Esophagus squamous epithelium (tissue), 5 donors: Measurements from ENCODE around the gene ADAM10. TPM values are rescaled to one million over a fixed set of nuclear protein-coding genes. Genes with fewer than 3 reads are reported as not detected.
A peak's percentile ranks its signal among the peaks of the same experiment; 100 is the strongest.

Source experiments
- DNase-seq: peaks from one replicate; lab custom pipeline; 2025; lab: John Stamatoyannopoulos, UW
- H3K27ac ChIP-seq, 4 donors: fragments of 200-600 bp; sonication (generic); one replicate each; pipeline ENCODE4 v1.5.1; 2016 to 2019; ENCODE audit warnings: mild to moderate bottlenecking in 1 of 4
- H3K27me3 ChIP-seq, 4 donors: fragments of 200-600 bp; sonication (generic); 1 replicate in 3 of 4; 2 replicates in 1 of 4; pipeline versions ENCODE4 v1.5.1 to v1.6.0; 2017 to 2021; ENCODE audit warnings: antibody characterized with exemption in 1 of 4
- H3K36me3 ChIP-seq, 3 donors: fragments of 200-600 bp; sonication (generic); one replicate each; pipeline ENCODE4 v1.5.1; 2016 to 2019
- H3K4me1 ChIP-seq, 3 donors: fragments of 200-600 bp; sonication (generic); one replicate each; pipeline ENCODE4 v1.5.1; 2017 to 2019
- H3K4me3 ChIP-seq, 4 donors: fragments of 200-600 bp; sonication (generic); 1 replicate in 3 of 4; 2 replicates in 1 of 4; pipeline ENCODE4 v1.5.1; 2016 to 2019; ENCODE audit warnings: mild to moderate bottlenecking in 2 of 4, moderate library complexity in 1 of 4
- H3K9me3 ChIP-seq, 3 donors: fragments of 200-600 bp; sonication (generic); one replicate each; pipeline ENCODE4 v1.5.1; 2016 to 2019
- POLR2A ChIP-seq, 4 donors: fragments of 450-650 bp; IDR thresholded peaks; one replicate each; pipeline ENCODE4 v1.6.1; 2017; ENCODE audit warnings: antibody characterized with exemption in 4 of 4, mild to moderate bottlenecking in 4 of 4, moderate library complexity in 3 of 4
- WGBS, 2 donors: methylation state at CpG; one replicate each; pipeline ENCODE4 v1.1.5; 2018; 5-methylcytosine and 5-hydroxymethylcytosine counted together
- intact Hi-C: fragments of 100-400 bp; cut with DNase I; formaldehyde crosslinking; loops from one replicate; pipeline ENCODE4 v1.15.0; 2022
- total RNA-seq, 4 donors: library from RNA; depleted of rRNA; stranded (reverse); fragments of >200 nt; gene quantifications; one replicate each; pipeline ENCODE4 v1.1.0, GENCODE V29; 2016
- TF ChIP-seq, protein P1 (sequence below), 6 experiments: fragments of 450-650 bp in 4 of 6; fragments of 200-600 bp in 2 of 6; sonication (generic) in 2 of 6; IDR thresholded peaks; one replicate each; pipeline ENCODE4 v1.5.1; 2016 to 2019; ENCODE audit warnings: antibody characterized with exemption in 6 of 6, mild to moderate bottlenecking in 4 of 6, moderate library complexity in 4 of 6
- donor health status: DM: yes; HTN: yes; CAD: no.

The ADAM10 gene
- total RNA-seq, 4 donors from 2014 or later, result 34.3 to 61.3 (median 52.8) TPM

DNA sequence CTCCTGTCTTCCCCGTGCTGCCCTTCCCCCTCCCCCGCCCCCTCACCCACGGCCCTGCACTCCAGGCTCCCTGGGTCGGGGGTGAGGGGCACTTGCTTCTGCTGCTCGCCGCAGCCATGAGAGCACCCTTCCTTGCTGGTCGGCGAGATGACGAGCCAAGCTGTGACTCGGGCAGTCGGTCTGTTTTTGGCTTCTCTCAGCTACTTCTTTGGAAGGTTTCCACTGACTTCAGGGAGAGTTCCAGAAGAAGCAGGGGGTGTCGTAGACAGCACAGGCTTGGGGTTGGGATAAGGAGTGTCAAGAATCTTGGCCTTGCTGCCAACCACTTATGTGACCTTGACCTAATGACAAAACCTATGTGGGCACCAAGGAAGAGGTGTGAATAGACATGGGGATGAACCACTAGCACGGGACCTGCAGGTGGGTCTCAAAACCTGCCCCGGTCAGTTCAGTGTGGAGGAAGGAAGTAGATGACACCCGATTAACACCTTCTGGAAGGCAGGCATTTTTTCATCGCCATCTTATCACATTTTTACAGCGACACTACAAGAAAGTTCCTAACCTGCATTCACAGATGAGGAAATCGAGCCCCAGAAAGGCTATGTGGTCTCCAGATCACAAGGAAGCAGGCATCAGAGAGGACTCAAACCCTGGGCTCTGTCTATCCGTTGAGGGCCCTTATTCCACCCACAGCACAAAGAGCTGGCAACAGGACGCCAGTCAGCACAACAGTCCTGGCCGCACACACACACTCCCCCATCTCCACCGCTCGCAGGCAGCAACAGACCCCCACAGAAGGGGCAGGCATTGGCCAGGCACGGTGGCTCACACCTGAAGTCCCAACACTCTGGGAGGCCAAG lies 196.8 kb downstream of the ADAM10 start:
- H3K27me3 ChIP-seq, result no peaks in the 10 kb centered on the region
- intact Hi-C loops, result no loop called here
- H3K36me3 ChIP-seq, result no peaks in the 10 kb centered on the region
- peak overlapping the region; percentile 59 to 88 (median 74) for H3K27ac ChIP-seq
- no peak for TF ChIP-seq POLR2A (IDR thresholded peaks at IDR 0.05)
- TF ChIP-seq, protein P1, sequence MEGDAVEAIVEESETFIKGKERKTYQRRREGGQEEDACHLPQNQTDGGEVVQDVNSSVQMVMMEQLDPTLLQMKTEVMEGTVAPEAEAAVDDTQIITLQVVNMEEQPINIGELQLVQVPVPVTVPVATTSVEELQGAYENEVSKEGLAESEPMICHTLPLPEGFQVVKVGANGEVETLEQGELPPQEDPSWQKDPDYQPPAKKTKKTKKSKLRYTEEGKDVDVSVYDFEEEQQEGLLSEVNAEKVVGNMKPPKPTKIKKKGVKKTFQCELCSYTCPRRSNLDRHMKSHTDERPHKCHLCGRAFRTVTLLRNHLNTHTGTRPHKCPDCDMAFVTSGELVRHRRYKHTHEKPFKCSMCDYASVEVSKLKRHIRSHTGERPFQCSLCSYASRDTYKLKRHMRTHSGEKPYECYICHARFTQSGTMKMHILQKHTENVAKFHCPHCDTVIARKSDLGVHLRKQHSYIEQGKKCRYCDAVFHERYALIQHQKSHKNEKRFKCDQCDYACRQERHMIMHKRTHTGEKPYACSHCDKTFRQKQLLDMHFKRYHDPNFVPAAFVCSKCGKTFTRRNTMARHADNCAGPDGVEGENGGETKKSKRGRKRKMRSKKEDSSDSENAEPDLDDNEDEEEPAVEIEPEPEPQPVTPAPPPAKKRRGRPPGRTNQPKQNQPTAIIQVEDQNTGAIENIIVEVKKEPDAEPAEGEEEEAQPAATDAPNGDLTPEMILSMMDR (IDR thresholded peaks at IDR 0.05), result no peak
- peak overlapping the region in 3 of 4 donors; percentile 2 to 36 (median 7) for H3K4me3 ChIP-seq
- WGBS, 2 donors, result 80 to 83% methylated on average over 15 to 17 of the region's 24 CpGs
- no peak for DNase-seq
- H3K4me1 ChIP-seq, result peaks cover 14 to 31% (median 15%) of the 10 kb centered on the region in 3 donors
- no peaks in the 10 kb centered on the region for H3K9me3 ChIP-seq

GRCh38 chr15:58551764-58552504 lies 197.6 kb downstream of the ADAM10 start:
- Histone ChIP-seq H3K36me3 (no peaks in the 10 kb centered on the region), H3K4me3 (peak overlapping the region in 3 of 4 donors; percentile 2 to 36 (median 7)), H3K4me1 (peaks cover 15 to 36% (median 17%) of the 10 kb centered on the region in 3 donors), H3K27ac (peak overlapping the region; percentile 59 to 88 (median 74)), H3K27me3 (no peaks in the 10 kb centered on the region), H3K9me3 (no peaks in the 10 kb centered on the region)
- DNase-seq, result no peak
- 41 to 47% methylated on average over 19 to 23 of the region's 23 CpGs for WGBS, 2 donors
- intact Hi-C loops, result no loop called here
- no peak for TF ChIP-seq POLR2A (IDR thresholded peaks at IDR 0.05)
- TF ChIP-seq, protein P1 (IDR thresholded peaks at IDR 0.05), result no peak

DNA sequence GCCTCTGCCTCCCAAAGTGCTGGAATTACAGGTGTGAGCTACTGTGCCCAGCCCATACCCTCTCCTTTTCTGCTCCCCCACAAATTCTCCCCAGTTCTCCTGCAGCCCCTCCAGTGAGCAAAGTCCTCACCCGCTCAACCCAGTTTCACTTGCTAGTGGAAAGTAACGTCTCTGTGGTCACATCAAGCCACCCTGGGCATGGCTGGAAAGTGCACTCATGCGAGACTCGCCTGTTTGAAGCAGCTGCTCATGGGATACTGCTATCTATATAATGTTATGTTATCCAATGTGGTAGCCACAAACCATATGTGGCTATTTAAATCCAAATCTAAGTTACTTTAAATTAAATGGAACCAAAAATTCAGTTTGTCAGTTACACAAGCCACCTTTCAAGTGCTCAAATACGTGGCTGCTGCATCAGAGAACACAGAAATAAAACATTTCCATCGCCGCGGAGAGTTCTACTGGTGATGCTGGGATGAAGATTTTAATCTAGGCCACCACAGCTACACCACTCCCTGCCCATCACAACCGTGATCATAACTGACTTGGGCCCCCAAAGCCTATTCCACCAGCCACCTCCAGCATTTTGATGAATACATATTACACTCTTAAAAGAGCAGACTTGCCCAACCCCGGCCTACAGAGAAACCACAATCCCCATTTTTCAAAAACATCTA lies 198.3 kb downstream of the ADAM10 start:
- Histone ChIP-seq H3K27ac (peak overlapping the region in 3 of 4 donors; percentile 59 to 88 (median 82)), H3K36me3 (no peaks in the 10 kb centered on the region), H3K4me3 (no peak overlapping the region), H3K4me1 (peaks cover 15 to 37% (median 21%) of the 10 kb centered on the region in 3 donors), H3K27me3 (no peaks in the 10 kb centered on the region), H3K9me3 (no peaks in the 10 kb centered on the region)
- DNase-seq, result no peak
- WGBS, 2 donors, result 64 to 70% methylated on average over 10 of the region's 10 CpGs
- intact Hi-C loops, result no loop called here
- TF ChIP-seq, protein P1 (IDR thresholded peaks at IDR 0.05), result no peak
- TF ChIP-seq POLR2A (IDR thresholded peaks at IDR 0.05), result no peak

DNA sequence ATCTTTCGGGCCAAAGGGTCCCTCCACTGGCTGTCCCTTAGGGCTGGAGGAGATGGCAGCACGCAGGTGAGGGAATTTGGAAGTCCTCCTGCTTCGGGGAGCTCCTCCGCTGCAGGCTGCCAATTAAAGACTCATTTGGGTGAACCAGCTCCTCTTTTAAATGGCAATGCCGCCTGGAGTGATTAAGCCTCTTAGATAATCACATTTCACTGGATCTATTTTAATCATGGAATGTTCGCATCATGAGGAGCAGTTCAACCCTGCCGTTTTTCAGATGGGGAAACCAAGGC lies 199.8 kb downstream of the ADAM10 start:
- TF ChIP-seq POLR2A (IDR thresholded peaks at IDR 0.05), result no peak
- TF ChIP-seq, protein P1 (IDR thresholded peaks at IDR 0.05), result no peak
- intact Hi-C loops, result no loop called here
- WGBS, 2 donors, result 74 to 95% methylated on average over 4 to 6 of the region's 7 CpGs
- DNase-seq, result no peak
- H3K4me1 ChIP-seq, result peaks cover 15 to 37% (median 21%) of the 10 kb centered on the region in 3 donors
- H3K27ac ChIP-seq, result peak overlapping the region in 2 of 4 donors; percentile 62 to 67
- H3K27me3 ChIP-seq, result no peaks in the 10 kb centered on the region
- no peak overlapping the region for H3K4me3 ChIP-seq
- no peaks in the 10 kb centered on the region for H3K9me3 ChIP-seq
- no peaks in the 10 kb centered on the region for H3K36me3 ChIP-seq
